ENCODE results near the gene GOLGA6L26.
"Not testable (repeated sequence)": the region's sequence is repeated elsewhere in the genome, so short reads cannot be mapped to it uniquely, and the experiment has no call there.

GRCh38 chr15:23303246-23303645 is 30.8 kb downstream of the GOLGA6L26 start:
- not testable (repeated sequence) for TF ChIP-seq CTCF (IDR thresholded peaks at IDR 0.05 in 8 of 11, conservative IDR thresholded peaks at IDR 0.05 in 3 of 11); POLR2A (IDR thresholded peaks at IDR 0.05)
